ENCODE results near the gene NELFB.
"Not testable (repeated sequence)": the region's sequence is repeated elsewhere in the genome, so short reads cannot be mapped to it uniquely, and the experiment has no call there.

Gene NELFB

DNA sequence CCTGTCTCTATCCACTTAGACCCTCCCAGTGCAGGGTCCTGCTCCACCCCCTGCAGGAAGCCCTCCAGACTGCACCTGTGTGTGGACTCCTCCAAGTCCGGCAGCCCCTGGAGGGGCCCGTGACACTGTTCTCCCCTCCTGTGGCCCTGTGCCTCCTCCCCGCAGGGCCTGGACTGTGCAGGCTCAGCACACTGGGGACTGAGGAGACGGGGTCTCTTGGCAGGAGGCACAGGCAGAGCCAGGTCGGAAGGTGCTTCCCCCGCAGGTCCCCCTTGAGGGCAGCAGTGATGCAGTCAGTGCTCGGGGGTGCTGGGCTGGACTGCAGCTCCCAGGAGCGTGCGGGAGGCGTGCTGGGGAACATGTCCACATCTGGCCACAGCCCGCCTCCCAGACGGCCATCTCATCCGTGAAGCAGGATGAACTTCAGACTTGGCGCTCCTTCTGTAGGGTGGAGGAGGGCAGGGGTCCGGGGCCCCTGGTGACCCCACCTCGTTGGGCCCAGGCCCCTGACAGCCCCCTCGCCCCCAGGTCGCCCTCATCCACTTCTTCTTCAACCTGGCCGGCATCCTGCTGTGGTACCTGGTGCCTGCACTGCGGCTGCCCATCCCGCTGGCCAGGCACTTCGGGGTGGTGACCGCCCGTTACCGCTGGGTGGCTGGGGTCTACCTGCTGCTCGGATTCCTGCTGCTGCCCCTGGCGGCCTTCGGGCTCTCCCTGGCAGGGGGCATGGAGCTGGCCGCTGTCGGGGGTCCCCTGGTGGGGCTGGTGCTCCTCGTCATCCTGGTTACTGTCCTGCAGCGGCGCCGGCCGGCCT lies 19.5 kb upstream of the NELFB start:
- DNase-seq (ENCODE audit: low spot score) = no peak
- TF ChIP-seq, protein P1, sequence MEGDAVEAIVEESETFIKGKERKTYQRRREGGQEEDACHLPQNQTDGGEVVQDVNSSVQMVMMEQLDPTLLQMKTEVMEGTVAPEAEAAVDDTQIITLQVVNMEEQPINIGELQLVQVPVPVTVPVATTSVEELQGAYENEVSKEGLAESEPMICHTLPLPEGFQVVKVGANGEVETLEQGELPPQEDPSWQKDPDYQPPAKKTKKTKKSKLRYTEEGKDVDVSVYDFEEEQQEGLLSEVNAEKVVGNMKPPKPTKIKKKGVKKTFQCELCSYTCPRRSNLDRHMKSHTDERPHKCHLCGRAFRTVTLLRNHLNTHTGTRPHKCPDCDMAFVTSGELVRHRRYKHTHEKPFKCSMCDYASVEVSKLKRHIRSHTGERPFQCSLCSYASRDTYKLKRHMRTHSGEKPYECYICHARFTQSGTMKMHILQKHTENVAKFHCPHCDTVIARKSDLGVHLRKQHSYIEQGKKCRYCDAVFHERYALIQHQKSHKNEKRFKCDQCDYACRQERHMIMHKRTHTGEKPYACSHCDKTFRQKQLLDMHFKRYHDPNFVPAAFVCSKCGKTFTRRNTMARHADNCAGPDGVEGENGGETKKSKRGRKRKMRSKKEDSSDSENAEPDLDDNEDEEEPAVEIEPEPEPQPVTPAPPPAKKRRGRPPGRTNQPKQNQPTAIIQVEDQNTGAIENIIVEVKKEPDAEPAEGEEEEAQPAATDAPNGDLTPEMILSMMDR (IDR thresholded peaks at IDR 0.05; ENCODE audit: borderline replicate concordance, control extremely low read depth, extremely low read depth, insufficient read depth, missing control alignments) = no peak
- in situ Hi-C loops (cut with MboI; ENCODE audit: low sequenced_read_pairs, unreplicated experiment) = no loop called here

DNA sequence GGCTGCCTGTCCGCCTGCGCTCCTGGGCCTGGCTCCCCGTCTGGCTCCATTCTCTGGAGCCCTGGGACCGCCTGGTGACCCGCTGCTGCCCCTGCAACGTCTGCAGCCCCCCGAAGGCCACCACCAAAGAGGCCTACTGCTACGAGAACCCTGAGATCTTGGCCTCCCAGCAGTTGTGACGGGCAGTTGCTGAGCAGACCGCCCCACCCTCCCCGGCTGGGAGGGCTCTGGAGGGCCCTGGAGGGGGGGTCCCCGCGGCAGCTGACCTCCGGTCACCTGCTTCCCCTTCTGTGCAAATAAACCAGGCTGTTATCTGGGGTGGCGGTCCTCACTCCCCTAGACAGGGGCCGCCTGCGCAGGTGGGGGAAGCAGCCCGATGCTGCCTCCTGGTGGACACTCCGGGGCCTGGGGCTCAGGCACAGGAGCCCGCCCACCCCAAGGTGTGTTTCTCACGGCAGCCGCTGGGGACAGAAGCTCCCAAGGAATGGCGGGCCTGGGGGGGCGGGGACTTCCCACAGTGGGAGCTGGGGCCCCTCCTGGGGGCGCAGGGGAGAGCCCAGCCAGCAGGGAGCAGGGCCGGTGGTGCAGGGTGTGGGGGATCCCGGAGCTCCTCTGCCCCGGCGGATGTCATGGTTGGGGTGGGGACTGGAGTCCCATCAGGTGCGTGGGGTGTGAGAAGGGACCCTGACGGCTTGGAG lies 18.7 kb upstream of the NELFB start:
- in situ Hi-C loops (cut with MboI; ENCODE audit: low sequenced_read_pairs, unreplicated experiment) = no loop called here
- TF ChIP-seq, protein P1 (IDR thresholded peaks at IDR 0.05; ENCODE audit: borderline replicate concordance, control extremely low read depth, extremely low read depth, insufficient read depth, missing control alignments) = peak; percentile 100
- DNase-seq (ENCODE audit: low spot score) = peak; percentile 97

DNA sequence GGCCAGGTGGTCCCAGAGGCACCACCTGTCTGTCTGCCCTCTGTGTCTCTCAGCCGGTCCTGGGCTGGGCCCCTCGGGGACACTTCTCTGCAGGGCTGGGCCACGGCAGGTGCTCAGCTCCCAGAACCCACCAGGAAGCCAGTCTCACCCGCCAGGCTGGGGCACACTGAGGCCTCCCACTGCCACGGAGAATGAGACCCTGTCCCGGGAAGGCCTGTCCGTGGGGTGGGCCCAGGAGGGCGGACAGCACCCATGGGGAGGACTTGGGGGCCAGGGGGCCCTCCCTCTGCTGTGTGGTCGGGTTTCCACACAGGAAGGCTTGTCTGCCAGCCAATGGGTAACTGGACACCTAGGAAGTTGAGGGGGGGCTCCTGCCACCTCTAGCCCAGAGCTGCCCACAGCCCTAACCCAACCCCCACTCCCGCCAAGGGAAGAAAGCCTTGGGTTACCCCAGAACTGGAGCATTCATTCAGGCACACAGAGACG lies 18.1 kb upstream of the NELFB start:
- DNase-seq (ENCODE audit: low spot score) = no peak
- TF ChIP-seq, protein P1 (IDR thresholded peaks at IDR 0.05; ENCODE audit: borderline replicate concordance, control extremely low read depth, extremely low read depth, insufficient read depth, missing control alignments) = no peak
- in situ Hi-C loops (cut with MboI; ENCODE audit: low sequenced_read_pairs, unreplicated experiment) = no loop called here

DNA sequence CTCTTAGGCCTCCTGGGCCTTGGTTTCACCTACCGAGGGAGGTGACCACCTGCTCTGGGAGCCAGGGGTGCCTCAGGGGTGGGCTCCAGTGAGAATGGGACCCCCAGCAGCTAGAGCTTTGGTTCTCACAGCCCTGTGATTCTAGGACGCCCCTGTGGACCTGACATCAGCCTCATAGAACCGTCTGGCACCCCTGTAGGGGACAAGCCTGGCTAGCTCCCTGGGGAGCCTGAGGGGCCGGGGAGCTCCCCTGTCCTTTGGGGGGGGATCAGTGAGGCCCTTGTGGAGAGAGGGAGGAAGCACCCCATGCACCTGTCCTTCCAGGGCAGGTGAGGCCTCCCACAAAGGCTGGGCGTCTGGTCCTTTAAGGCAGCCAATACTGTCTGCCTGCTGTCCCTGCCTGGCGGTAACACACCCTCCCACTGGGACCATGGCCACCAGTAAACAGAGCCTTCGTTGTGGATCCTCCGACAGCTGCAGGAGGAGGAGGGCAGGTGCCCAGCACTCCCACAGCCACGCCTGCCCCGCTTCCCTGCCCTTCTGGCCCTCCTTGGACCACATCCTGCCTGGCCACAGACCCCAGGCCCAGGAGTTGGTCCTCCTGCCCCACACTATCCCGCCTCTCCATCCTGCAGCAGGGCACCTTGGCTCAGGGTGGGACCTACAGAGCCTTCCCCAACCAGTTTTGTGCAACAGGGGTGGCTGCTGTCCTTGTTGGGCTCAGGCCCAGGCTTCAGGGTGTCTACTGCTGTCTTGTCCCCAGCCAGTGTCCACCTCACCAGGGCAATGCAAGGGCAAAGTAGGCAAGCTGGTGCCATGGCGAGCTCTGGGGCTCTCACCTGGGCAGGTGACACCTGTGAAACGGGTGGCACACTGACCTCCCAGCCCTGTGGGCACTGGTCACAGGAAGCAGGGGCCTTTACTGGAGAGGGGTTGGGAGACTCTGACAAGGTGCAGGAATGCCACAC lies 17.1 kb upstream of the NELFB start:
- DNase-seq (ENCODE audit: low spot score) = no peak
- TF ChIP-seq, protein P1 (IDR thresholded peaks at IDR 0.05; ENCODE audit: borderline replicate concordance, control extremely low read depth, extremely low read depth, insufficient read depth, missing control alignments) = no peak
- in situ Hi-C loops (cut with MboI; ENCODE audit: low sequenced_read_pairs, unreplicated experiment) = no loop called here

DNA sequence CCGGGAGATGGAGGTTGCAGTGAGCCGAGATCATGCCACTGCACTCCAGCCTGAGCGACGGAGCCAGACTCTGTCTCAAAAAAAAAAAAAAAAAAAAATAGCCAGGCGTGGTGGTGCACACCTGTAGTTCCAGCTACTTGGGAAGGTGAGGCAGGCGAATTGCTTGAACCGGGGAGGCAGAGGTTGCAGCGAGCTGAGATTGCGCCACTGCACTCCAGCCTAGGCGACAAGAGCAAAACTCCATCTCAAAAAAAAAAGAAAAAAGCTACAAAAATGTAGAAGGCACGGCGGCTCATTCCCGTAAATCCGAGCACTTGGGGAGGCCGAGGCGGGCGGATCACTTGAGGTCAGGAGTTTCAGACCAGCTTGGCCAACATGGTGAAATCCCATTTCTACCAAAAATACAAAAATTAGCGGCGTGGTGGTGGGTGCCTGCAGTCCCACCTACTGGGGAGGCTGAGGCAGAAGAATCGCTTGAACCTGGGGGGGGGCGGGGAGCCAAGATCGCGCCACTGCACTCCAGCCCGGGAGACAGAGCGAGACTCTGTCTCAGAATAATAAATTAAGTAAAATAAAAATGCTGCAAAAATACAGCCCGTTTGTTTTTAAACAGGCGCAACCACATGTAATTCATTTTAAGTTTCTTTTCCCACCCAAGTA lies 15.5 kb upstream of the NELFB start:
- in situ Hi-C loops (cut with MboI; ENCODE audit: low sequenced_read_pairs, unreplicated experiment); DNase-seq (ENCODE audit: low spot score): not testable (repeated sequence)

GRCh38 chr9:137240318-137240840 lies 14.7 kb upstream of the NELFB start:
- peak; percentile 75 for DNase-seq (ENCODE audit: low spot score)
- TF ChIP-seq, protein P1 (IDR thresholded peaks at IDR 0.05; ENCODE audit: borderline replicate concordance, control extremely low read depth, extremely low read depth, insufficient read depth, missing control alignments) = no peak
- in situ Hi-C loops (cut with MboI; ENCODE audit: low sequenced_read_pairs, unreplicated experiment) = no loop called here

All from GM13976 (cell line).